Liver (tissue), 9 donors: ENCODE measurements around the gene ILDR2. TPM values are rescaled to one million over a fixed set of nuclear protein-coding genes. Genes with fewer than 3 reads are reported as not detected.

Experiments
- DNase-seq: peaks from one replicate; pipeline ENCODE4 v3.0.0-alpha.2; 2017; ENCODE audit warnings: low spot score
- H3K27ac ChIP-seq, 2 donors: one replicate each; pipeline ENCODE4 v1.7.0; 2013; ENCODE audit warnings: inconsistent platforms in 2 of 2, low read length in 2 of 2, control low read depth in 1 of 2, low read depth in 1 of 2, mild to moderate bottlenecking in 1 of 2
- H3K27me3 ChIP-seq, 4 donors: one replicate each; pipeline versions ENCODE4 v1.6.1 to v1.7.0; 2013; ENCODE audit warnings: low read length in 3 of 4, inconsistent platforms in 1 of 4, mild to moderate bottlenecking in 1 of 4, moderate library complexity in 1 of 4; ENCODE audit not compliant: control insufficient read depth in 4 of 4, insufficient read depth in 4 of 4
- H3K36me3 ChIP-seq, 4 donors: one replicate each; pipeline versions ENCODE4 v1.6.1 to v1.7.0; 2013; ENCODE audit warnings: low read length in 3 of 4, mild to moderate bottlenecking in 3 of 4, low read depth in 1 of 4, moderate library complexity in 1 of 4; ENCODE audit not compliant: control insufficient read depth in 4 of 4, insufficient read depth in 3 of 4
- H3K4me1 ChIP-seq, 4 donors: one replicate each; pipeline versions ENCODE4 v1.6.1 to v1.7.0; 2013; ENCODE audit warnings: low read length in 3 of 4, mild to moderate bottlenecking in 3 of 4, moderate library complexity in 1 of 4; ENCODE audit not compliant: control insufficient read depth in 4 of 4, insufficient read depth in 4 of 4
- H3K4me3 ChIP-seq, 3 donors: one replicate each; pipeline versions ENCODE4 v1.6.1 to v1.7.0; 2013; ENCODE audit warnings: low read length in 3 of 3, control low read depth in 1 of 3, low read depth in 1 of 3, mild to moderate bottlenecking in 1 of 3
- H3K9ac ChIP-seq, 2 donors: one replicate each; pipeline ENCODE4 v1.7.0; 2013; ENCODE audit warnings: low read length in 2 of 2, mild to moderate bottlenecking in 2 of 2, moderate library complexity in 2 of 2, control low read depth in 1 of 2, low read depth in 1 of 2
- H3K9me3 ChIP-seq, 4 donors: one replicate each; pipeline versions ENCODE4 v1.6.1 to v1.7.0; 2013; ENCODE audit warnings: low read length in 3 of 4; ENCODE audit not compliant: control insufficient read depth in 4 of 4
- ATF3 ChIP-seq: IDR thresholded peaks from 2 replicates; pipeline ENCODE4 v1.6.1; 2016; ENCODE audit warnings: antibody characterized with exemption
- CTCF ChIP-seq: fragments of 150-350 bp; IDR thresholded peaks from 2 replicates; pipeline ENCODE4 v1.5.1; 2017; ENCODE audit warnings: improper control_type of control experiment, low read depth, low read length; ENCODE audit not compliant: missing input control
- EGR1 ChIP-seq, 2 donors: IDR thresholded peaks; 2 replicates each; pipeline ENCODE4 v1.6.1; 2016 to 2018; ENCODE audit warnings: antibody characterized with exemption in 2 of 2, low read depth in 2 of 2
- FOXA1 ChIP-seq: IDR thresholded peaks from 2 replicates; pipeline ENCODE4 v1.6.1; 2016; ENCODE audit warnings: antibody characterized with exemption
- FOXA2 ChIP-seq: IDR thresholded peaks from 2 replicates; pipeline ENCODE4 v1.6.1; 2016; ENCODE audit warnings: antibody characterized with exemption
- GABPA ChIP-seq, 2 donors: IDR thresholded peaks in 1 of 2; conservative IDR thresholded peaks in 1 of 2; 2 replicates each; pipeline ENCODE4 v1.6.1; 2016; ENCODE audit warnings: antibody characterized with exemption in 2 of 2, mild to moderate bottlenecking in 1 of 2, moderate library complexity in 1 of 2
- HNF4A ChIP-seq, 2 donors: conservative IDR thresholded peaks; 2 replicates each; pipeline ENCODE4 v1.6.1; 2016; ENCODE audit warnings: antibody characterized with exemption in 2 of 2, mild to moderate bottlenecking in 2 of 2
- HNF4G ChIP-seq: IDR thresholded peaks from 2 replicates; pipeline ENCODE4 v1.6.1; 2016; ENCODE audit warnings: antibody characterized with exemption
- JUND ChIP-seq, 2 donors: IDR thresholded peaks; 2 replicates each; pipeline ENCODE4 v1.6.1; 2016; ENCODE audit warnings: antibody characterized with exemption in 2 of 2
- MAX ChIP-seq: IDR thresholded peaks from 2 replicates; pipeline ENCODE4 v1.6.1; 2016; ENCODE audit warnings: antibody characterized with exemption
- NR2F2 ChIP-seq: IDR thresholded peaks from 2 replicates; pipeline ENCODE4 v1.6.1; 2016; ENCODE audit warnings: antibody characterized with exemption
- RAD21 ChIP-seq, 2 donors: IDR thresholded peaks; 2 replicates each; pipeline ENCODE4 v1.6.1; 2016; ENCODE audit warnings: antibody characterized with exemption in 2 of 2, mild to moderate bottlenecking in 2 of 2
- REST ChIP-seq: IDR thresholded peaks from 2 replicates; pipeline ENCODE4 v1.6.1; 2016; ENCODE audit warnings: antibody characterized with exemption, mild to moderate bottlenecking
- RXRA ChIP-seq, 2 donors: IDR thresholded peaks; 2 replicates each; pipeline ENCODE4 v1.6.1; 2017 to 2018; ENCODE audit warnings: antibody characterized with exemption in 2 of 2, mild to moderate bottlenecking in 1 of 2
- SP1 ChIP-seq: IDR thresholded peaks from 2 replicates; pipeline ENCODE4 v1.6.1; 2018; ENCODE audit warnings: antibody characterized with exemption, mild to moderate bottlenecking
- YY1 ChIP-seq: IDR thresholded peaks from 2 replicates; pipeline ENCODE4 v1.6.1; 2016; ENCODE audit warnings: antibody characterized with exemption, mild to moderate bottlenecking
- ZBTB33 ChIP-seq: IDR thresholded peaks from 2 replicates; pipeline ENCODE4 v1.6.1; 2016; ENCODE audit warnings: antibody characterized with exemption
- WGBS: extraction: QIAGEN DNeasy Blood & Tissue Kit; methylation state at CpG from one replicate; pipeline ENCODE4 v1.1.7; 2013; 5-methylcytosine and 5-hydroxymethylcytosine counted together
- polyA plus RNA-seq, 2 donors: library from polyadenylated mRNA; stranded (reverse) in 1 of 2; unstranded in 1 of 2; fragments of 200-250 nt in 1 of 2; fragments of >200 nt in 1 of 2; fragmentation: Nextera tagmentation in 1 of 2; extraction: Ambion mirVana in 1 of 2; gene quantifications; one replicate each; pipeline versions ENCODE4 v1.2.1 to v1.2.3, GENCODE V29; 2013 to 2015
- total RNA-seq, 2 donors: library from RNA; depleted of rRNA; stranded (reverse); fragments of >200 nt; gene quantifications; one replicate each; pipeline ENCODE4 v1.2.3, GENCODE V29; 2014
- donor health status: healthy.
- donor health status: healthy.
- donor health status: healthy.
- donor health status: healthy.
- donor health status: healthy.

ILDR2 gene
- total and polyA plus RNA-seq, 4 donors, result 0.09 to 7.4 (median 0.44) TPM

GRCh38 chr1:166884971-166885370 lies 90.4 kb downstream of the ILDR2 start:
- DNase-seq, result no peak
- Histone ChIP-seq H3K27ac (no peak overlapping the region), H3K4me3 (no peak overlapping the region), H3K36me3 (no peaks in the 10 kb centered on the region), H3K4me1 (peaks cover 0 to 5% (median 0%) of the 10 kb centered on the region in 4 donors), H3K27me3 (peaks cover 0 to 3% (median 0%) of the 10 kb centered on the region in 4 donors), H3K9me3 (no peaks in the 10 kb centered on the region), H3K9ac (no peak overlapping the region)
- 88% methylated on average over 3 of the region's 3 CpGs for WGBS
- TF ChIP-seq FOXA1, result no peak
- no peak for TF ChIP-seq RXRA (IDR thresholded peaks at IDR 0.05)
- no peak for TF ChIP-seq ATF3
- no peak for TF ChIP-seq CTCF
- no peak for TF ChIP-seq HNF4G
- no peak for TF ChIP-seq SP1
- no peak for TF ChIP-seq ZBTB33
- TF ChIP-seq FOXA2, result no peak
- TF ChIP-seq GABPA (IDR thresholded peaks at IDR 0.05 in 1 of 2, conservative IDR thresholded peaks at IDR 0.05 in 1 of 2), result no peak
- no peak for TF ChIP-seq EGR1 (IDR thresholded peaks at IDR 0.05; ENCODE audit: low read depth in 2 of 2)
- no peak for TF ChIP-seq JUND (IDR thresholded peaks at IDR 0.05)
- TF ChIP-seq RAD21 (IDR thresholded peaks at IDR 0.05), result no peak
- no peak for TF ChIP-seq MAX
- TF ChIP-seq HNF4A (conservative IDR thresholded peaks at IDR 0.05), result no peak
- TF ChIP-seq NR2F2, result no peak
- TF ChIP-seq YY1, result no peak

- TF ChIP-seq ATF3, result no peak
- TF ChIP-seq RAD21 (IDR thresholded peaks at IDR 0.05), result peak; percentile 54 to 79
- no peak for TF ChIP-seq REST
- peak; percentile 52 for TF ChIP-seq CTCF
- no peak overlapping the region for H3K4me3 ChIP-seq
- peaks cover 0 to 5% (median 0%) of the 10 kb centered on the region in 4 donors for H3K4me1 ChIP-seq
- H3K27ac ChIP-seq, result no peak overlapping the region
- DNase-seq, result peak; percentile 49
- H3K36me3 ChIP-seq, result no peaks in the 10 kb centered on the region
- no peak overlapping the region for H3K9ac ChIP-seq
- peaks cover 0 to 3% (median 0%) of the 10 kb centered on the region in 4 donors for H3K27me3 ChIP-seq
- no peaks in the 10 kb centered on the region for H3K9me3 ChIP-seq
- WGBS, result 17% methylated on average over 44 of the region's 44 CpGs
Measured at GRCh38 chr1:166884040-166884642, 91.2 kb downstream of the ILDR2 start.
